Mesodermal cell (in vitro differentiated cells): Measurements from ENCODE around the gene TWIST2.
A peak's percentile ranks its signal among the peaks of the same experiment; 100 is the strongest.

ENCODE experiments used
- H3K27ac ChIP-seq: 2 replicates; pipeline ENCODE4 v1.7.0; 2013; ENCODE audit warnings: mild to moderate bottlenecking, low read depth, low read length, moderate library complexity; ENCODE audit not compliant: severe bottlenecking
- H3K36me3 ChIP-seq: 2 replicates; pipeline ENCODE4 v1.7.1; 2013; ENCODE audit warnings: mild to moderate bottlenecking, low read length, moderate library complexity; ENCODE audit not compliant: control insufficient read depth, insufficient read depth
- H3K4me1 ChIP-seq: one replicate; pipeline ENCODE4 v1.7.1; 2013; ENCODE audit warnings: mild to moderate bottlenecking, low read length; ENCODE audit not compliant: insufficient read depth, control insufficient read depth, poor library complexity, severe bottlenecking
- H3K4me3 ChIP-seq: 2 replicates; pipeline ENCODE4 v1.7.0; 2013; ENCODE audit warnings: low read length, control low read depth, mild to moderate bottlenecking; ENCODE audit not compliant: insufficient read depth, poor library complexity, severe bottlenecking; ENCODE audit errors: extremely low read depth
- H3K9me3 ChIP-seq: 2 replicates; pipeline ENCODE4 v1.7.1; 2013; ENCODE audit warnings: mild to moderate bottlenecking, low read length, moderate library complexity; ENCODE audit not compliant: control insufficient read depth
- WGBS, 2 experiments: methylation state at CpG; one replicate each; pipeline ENCODE4 v1.1.5; 2013; ENCODE audit warnings: missing lambda C conversion rate in 2 of 2; ENCODE audit not compliant: insufficient coverage in 2 of 2; 5-methylcytosine and 5-hydroxymethylcytosine counted together

The TWIST2 gene

GRCh38 chr2:238906254-238906935 lies 58.5 kb downstream of the TWIST2 start:
- WGBS, 2 experiments, result 90 to 93% methylated on average over 14 to 20 of the region's 20 CpGs

GRCh38 chr2:238906936-238907716 lies 59.2 kb downstream of the TWIST2 start:
- H3K4me1 ChIP-seq, result peaks cover 9% of the 10 kb centered on the region
- H3K27ac ChIP-seq, result no peak overlapping the region
- no peaks in the 10 kb centered on the region for H3K9me3 ChIP-seq
- H3K36me3 ChIP-seq, result no peaks in the 10 kb centered on the region
- no peak overlapping the region for H3K4me3 ChIP-seq
- 91 to 92% methylated on average over 17 to 21 of the region's 24 CpGs for WGBS, 2 experiments

More at GRCh38 chr2:238906254-238906935, 58.5 kb downstream of the TWIST2 start:
- Histone ChIP-seq H3K4me1 (peaks cover 9% of the 10 kb centered on the region), H3K4me3 (no peak overlapping the region), H3K27ac (no peak overlapping the region), H3K9me3 (no peaks in the 10 kb centered on the region), H3K36me3 (no peaks in the 10 kb centered on the region)

GRCh38 chr2:238907717-238908173 lies 59.9 kb downstream of the TWIST2 start:
- Histone ChIP-seq H3K27ac (no peak overlapping the region), H3K9me3 (no peaks in the 10 kb centered on the region), H3K4me1 (peaks cover 9% of the 10 kb centered on the region), H3K4me3 (no peak overlapping the region), H3K36me3 (no peaks in the 10 kb centered on the region)
- 90 to 91% methylated on average over 5 of the region's 5 CpGs for WGBS, 2 experiments

GRCh38 chr2:238908960-238909951 lies 61.4 kb downstream of the TWIST2 start:
- 66% methylated on average over 39 to 43 of the region's 43 CpGs for WGBS, 2 experiments
- H3K36me3 ChIP-seq, result no peaks in the 10 kb centered on the region
- no peak overlapping the region for H3K4me3 ChIP-seq
- H3K4me1 ChIP-seq, result peaks cover 10% of the 10 kb centered on the region
- peak overlapping the region; percentile 45 for H3K27ac ChIP-seq
- H3K9me3 ChIP-seq, result no peaks in the 10 kb centered on the region

- WGBS, 2 experiments, result 91 to 98% methylated on average over 8 to 9 of the region's 10 CpGs
- H3K36me3 ChIP-seq, result no peaks in the 10 kb centered on the region
Observed at GRCh38 chr2:238910751-238911351, 63.0 kb downstream of the TWIST2 start.

GRCh38 chr2:238911376-238912227 lies 63.7 kb downstream of the TWIST2 start:
- WGBS, 2 experiments, result 85 to 93% methylated on average over 16 to 20 of the region's 21 CpGs

More at GRCh38 chr2:238910751-238911351, 63.0 kb downstream of the TWIST2 start:
- peaks cover 10% of the 10 kb centered on the region for H3K9me3 ChIP-seq
- no peak overlapping the region for H3K27ac ChIP-seq
- H3K4me1 ChIP-seq, result peaks cover 16% of the 10 kb centered on the region
- no peak overlapping the region for H3K4me3 ChIP-seq

GRCh38 chr2:238912228-238912915 lies 64.5 kb downstream of the TWIST2 start:
- 81 to 82% methylated on average over 19 to 25 of the region's 26 CpGs for WGBS, 2 experiments
- no peak overlapping the region for H3K4me3 ChIP-seq
- peaks cover 10% of the 10 kb centered on the region for H3K9me3 ChIP-seq
- peaks cover 16% of the 10 kb centered on the region for H3K4me1 ChIP-seq
- H3K36me3 ChIP-seq, result no peaks in the 10 kb centered on the region
- H3K27ac ChIP-seq, result no peak overlapping the region

More at GRCh38 chr2:238911376-238912227, 63.7 kb downstream of the TWIST2 start:
- Histone ChIP-seq H3K4me3 (no peak overlapping the region), H3K36me3 (no peaks in the 10 kb centered on the region), H3K4me1 (peaks cover 16% of the 10 kb centered on the region), H3K9me3 (peaks cover 10% of the 10 kb centered on the region), H3K27ac (no peak overlapping the region)

- 85 to 87% methylated on average over 14 to 17 of the region's 20 CpGs for WGBS, 2 experiments
- H3K9me3 ChIP-seq, result peaks cover 10% of the 10 kb centered on the region
- H3K4me1 ChIP-seq, result peaks cover 16% of the 10 kb centered on the region
- H3K36me3 ChIP-seq, result no peaks in the 10 kb centered on the region
- H3K4me3 ChIP-seq, result no peak overlapping the region
- H3K27ac ChIP-seq, result no peak overlapping the region
Observed at GRCh38 chr2:238912916-238913875, 65.3 kb downstream of the TWIST2 start.
